Measurements from ENCODE around the gene CHSY1. TPM values are rescaled to one million over a fixed set of nuclear protein-coding genes. Genes with fewer than 3 reads are reported as not detected.
A peak's percentile ranks its signal among the peaks of the same experiment; 100 is the strongest.

CHSY1 gene
- total and polyA plus RNA-seq, 2 of the 4 experiments (the other 2 are of a cell fraction): 40.9 to 53.2 TPM

DNA sequence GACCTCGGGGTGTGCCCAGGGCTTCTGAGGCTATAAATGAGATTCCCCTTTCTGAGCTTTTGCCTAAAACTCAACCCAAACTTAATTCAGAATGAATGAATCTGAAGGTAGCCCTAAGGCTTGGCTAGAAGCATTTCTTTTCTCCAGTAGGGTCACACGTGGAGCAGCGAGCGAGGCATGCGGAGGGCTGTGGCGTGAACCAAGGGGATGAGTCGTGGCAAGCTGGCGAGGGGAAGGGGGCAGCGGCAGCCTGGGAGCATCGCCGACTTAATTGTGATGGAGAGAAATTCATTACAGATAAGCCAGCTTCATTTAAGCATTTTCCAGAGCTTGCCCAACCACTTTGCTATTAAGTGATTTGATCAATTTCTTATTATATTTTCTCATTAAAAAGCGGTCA lies 79.9 kb downstream of the CHSY1 start:
- WGBS, 2 experiments (ENCODE audit: extremely low coverage in 2 of 2, insufficient read length in 1 of 2): no CpG with 5 or more reads among the region's 12 CpGs
- Histone ChIP-seq H2AK5ac (ENCODE audit: low read depth, low read length) (peak overlapping the region; percentile 80; the same call in 1 of the 2 replicates), H2AFZ (replicated peaks; ENCODE audit: low read length, poor library complexity) (no peak overlapping the region), H3K9me1 (ENCODE audit: insufficient read depth, low read length) (peaks cover 44% of the 10 kb centered on the region), H3K36me3 (ENCODE audit: control insufficient read depth, insufficient read depth, low read length) (peaks cover 26% of the 10 kb centered on the region), H2BK120ac (ENCODE audit: low read depth, low read length) (peak overlapping the region; percentile 87), H4K8ac (ENCODE audit: low read depth in 2 of 2, low read length in 2 of 2) (peak overlapping the region in 1 of 2 experiments; percentile 45; a peak in 2 of 4 replicates), H4K5ac (ENCODE audit: low read depth, low read length) (no peak overlapping the region), H2AK9ac (replicated peaks; ENCODE audit: low read depth, low read length, poor library complexity) (peak overlapping the region; percentile 80), H4K20me1 (ENCODE audit: insufficient read depth, low read length) (peaks cover 6% of the 10 kb centered on the region; the same call in 1 of the 2 replicates), H3K4me1 (ENCODE audit: control insufficient read depth, insufficient read depth, low read length) (peaks cover 47% of the 10 kb centered on the region), H3K27ac (ENCODE audit: insufficient read depth, low read length) (peak overlapping the region; percentile 56), H2BK20ac (ENCODE audit: low read depth, low read length) (peak overlapping the region; percentile 53; the same call in 1 of the 2 replicates), H3K56ac (ENCODE audit: extremely low read depth, insufficient read depth, low read length) (no peak overlapping the region), H3K9ac (ENCODE audit: low read depth, low read length) (no peak overlapping the region), H3K4me2 (ENCODE audit: low read depth, low read length) (no peak overlapping the region), H3K4ac (ENCODE audit: low read depth, low read length) (peak overlapping the region; percentile 96), H3K18ac (ENCODE audit: low read depth, low read length) (no peak overlapping the region), H4K91ac (ENCODE audit: insufficient read depth, low read depth, low read length) (peak overlapping the region; percentile 27; the same call in 1 of the 2 replicates), H3K14ac (replicated peaks; ENCODE audit: low read depth, low read length) (peak overlapping the region; percentile 38; the same call in 1 of the 2 replicates), H2BK5ac (ENCODE audit: low read depth, low read length, poor library complexity, severe bottlenecking) (peak overlapping the region; percentile 52), H3K27me3 (ENCODE audit: control insufficient read depth, insufficient read depth, low read length) (no peaks in the 10 kb centered on the region), H3K23ac (ENCODE audit: low read depth, low read length) (peak overlapping the region; percentile 29; the same call in 1 of the 2 replicates), H3K4me3 (ENCODE audit: insufficient read depth, low read depth, low read length) (no peak overlapping the region), H2BK15ac (ENCODE audit: low read depth, low read length) (no peak overlapping the region), H3K9me3 (ENCODE audit: control insufficient read depth, insufficient read depth, low read length) (peaks cover 3% of the 10 kb centered on the region), H3K79me1 (ENCODE audit: low read depth in 1 of 2, low read length in 2 of 2) (peaks cover 25 to 69% of the 10 kb centered on the region in 2 experiments)
- intact Hi-C loops (cut with micrococcal nuclease) (no loop called here), in situ Hi-C loops (cut with MboI; ENCODE audit: low sequenced_read_pairs) (no loop called here), dilution Hi-C loops (cut with HindIII; ENCODE audit: low sequenced_read_pairs, unreplicated experiment) (no loop called here)
- CTCF ChIA-PET: no interaction called here
- DNase-seq (no peak), ATAC-seq (ENCODE audit: low read depth) (no peak)
- no TSS peak for BruUV-seq (replicated peaks)
- POLR2A ChIA-PET (ENCODE audit: unreplicated experiment): no interaction called here
- TF ChIP-seq POLR2A (IDR thresholded peaks at IDR 0.05; ENCODE audit: low read depth, low read length): no peak
- TF ChIP-seq RFX5 (IDR thresholded peaks at IDR 0.05; ENCODE audit: low read depth, low read length): no peak
- TF ChIP-seq MAZ (IDR thresholded peaks at IDR 0.05; ENCODE audit: borderline replicate concordance, low read depth, low read length): no peak
- no peak for TF ChIP-seq MXI1 (IDR thresholded peaks at IDR 0.05; ENCODE audit: borderline replicate concordance, low read depth, low read length)
- TF ChIP-seq MAFK (IDR thresholded peaks at IDR 0.05; ENCODE audit: low read depth, low read length): no peak
